NCI-H526 (cell line): ENCODE data around the gene KLK11.
"Not testable (repeated sequence)": the region's sequence is repeated elsewhere in the genome, so short reads cannot be mapped to it uniquely, and the experiment has no call there.

ENCODE experiments used
- DNase-seq, 2 experiments: peaks; one replicate each; lab custom pipeline; 2025; lab: John Stamatoyannopoulos, UW

Gene KLK11

GRCh38 chr19:51003316-51003715 is 23.1 kb downstream of the KLK11 start:
- DNase-seq = no peak

DNA sequence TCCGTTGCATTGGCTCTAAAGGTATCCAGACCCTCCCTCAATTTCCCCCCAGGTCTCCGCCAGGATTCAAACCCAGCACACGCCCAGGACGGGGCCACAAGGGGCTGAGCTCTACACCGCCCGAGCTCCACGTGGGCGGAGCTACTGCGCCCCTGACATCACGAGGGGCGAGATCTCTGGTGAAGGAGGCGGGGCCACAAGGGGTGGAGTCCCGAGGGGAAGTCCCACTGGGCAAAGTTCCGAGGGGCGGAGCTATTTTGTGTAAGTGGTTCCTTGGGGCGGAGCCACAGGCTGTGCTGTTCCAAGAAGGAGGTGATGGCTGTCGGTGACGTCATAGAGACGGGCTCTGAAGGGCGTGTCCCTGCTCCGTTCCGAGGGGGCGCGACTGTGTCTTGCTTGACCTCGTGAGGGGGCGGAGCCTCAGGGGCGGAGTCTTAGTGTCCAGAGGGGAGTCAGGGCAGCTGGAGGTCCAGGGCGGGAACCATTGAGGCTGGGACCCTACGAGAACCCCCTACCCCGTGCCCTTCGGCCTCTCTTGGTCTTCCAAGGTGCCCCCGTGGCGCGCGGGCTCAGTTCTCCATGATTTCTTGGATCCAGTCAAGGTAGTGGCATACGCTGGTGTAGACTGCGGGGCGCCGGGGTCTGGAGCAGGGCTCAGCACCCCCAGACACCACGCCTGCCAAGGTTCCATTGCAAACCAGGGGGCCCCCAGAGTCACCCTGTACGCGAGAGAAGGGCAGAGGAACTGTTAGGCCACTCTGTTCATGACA is 23.7 kb downstream of the KLK11 start:
- DNase-seq = peak in 1 of 2 experiments; percentile 68

- DNase-seq = no peak
These were observed 24.3 kb downstream of the KLK11 start for GRCh38 chr19:51002089-51002532.

- no peak for DNase-seq
These were observed 24.9 kb downstream of the KLK11 start, which contains the start of gene KLK8 for GRCh38 chr19:51001515-51001914. Gene KLK8, minus strand, starts transcription at chr19:51001604. Its CDS starts 437 bp downstream, at chr19:51001167.

DNA sequence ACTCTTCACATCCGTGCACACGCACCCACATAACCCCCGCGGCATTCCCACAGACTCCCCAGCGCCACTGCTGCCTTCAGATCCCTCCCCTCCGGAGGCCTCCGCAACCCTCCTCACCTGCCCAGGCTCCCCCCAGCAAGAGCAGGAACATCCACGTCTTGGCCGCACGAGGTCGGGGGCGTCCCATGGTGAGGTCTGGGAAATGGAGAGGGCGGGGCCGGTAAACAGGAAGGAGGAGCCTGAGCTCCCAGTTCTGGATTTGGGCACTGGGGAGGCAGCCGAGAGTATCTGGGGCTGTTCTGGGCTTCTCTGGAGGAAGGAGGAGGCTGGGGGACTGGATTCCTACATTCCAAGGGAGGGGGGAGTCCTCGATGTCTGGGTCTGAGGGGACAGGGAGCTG is 25.4 kb downstream of the KLK11 start:
- peak in 1 of 2 experiments; percentile 17 for DNase-seq

DNA sequence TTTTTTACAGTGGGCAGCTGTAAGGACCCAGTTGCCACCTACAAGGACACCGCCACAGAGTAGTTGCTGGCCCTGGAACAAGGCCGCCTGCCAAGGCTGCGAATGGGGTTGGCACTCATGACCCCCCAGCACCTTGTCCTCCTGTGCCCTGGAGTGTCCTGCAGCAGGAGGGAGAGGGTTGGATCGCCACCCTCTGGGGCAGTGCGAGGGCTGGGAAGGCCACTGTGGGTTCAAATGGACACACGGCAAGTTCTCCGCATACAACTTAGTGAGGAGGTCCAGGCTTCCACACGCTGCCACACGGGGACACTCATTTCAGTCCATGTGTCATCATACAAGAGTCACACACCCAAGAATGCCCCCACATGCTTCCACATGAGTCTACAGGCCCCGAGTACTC is 26.0 kb downstream of the KLK11 start:
- DNase-seq = no peak

DNA sequence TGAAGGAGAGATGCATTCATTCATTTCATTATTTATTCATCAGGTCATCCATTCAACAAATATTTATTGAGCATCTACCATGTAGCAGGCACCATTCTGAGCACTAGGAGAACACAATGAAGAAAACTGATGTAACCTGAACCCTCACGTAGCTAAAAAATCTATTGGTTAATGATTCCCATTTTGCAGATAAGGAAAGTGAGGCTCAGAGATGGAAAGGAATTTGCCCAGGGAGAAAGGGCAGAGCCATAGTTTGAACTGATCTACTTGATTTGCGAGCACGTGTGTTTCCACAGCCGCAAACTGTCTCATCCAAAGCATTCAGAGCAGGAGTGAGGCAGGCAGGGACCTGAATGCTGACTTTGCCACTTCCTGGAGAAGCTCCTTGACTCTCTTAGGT is 27.7 kb downstream of the KLK11 start:
- DNase-seq = no peak

- no peak for DNase-seq
These were observed 28.4 kb downstream of the KLK11 start for GRCh38 chr19:50998061-50998460.

DNA sequence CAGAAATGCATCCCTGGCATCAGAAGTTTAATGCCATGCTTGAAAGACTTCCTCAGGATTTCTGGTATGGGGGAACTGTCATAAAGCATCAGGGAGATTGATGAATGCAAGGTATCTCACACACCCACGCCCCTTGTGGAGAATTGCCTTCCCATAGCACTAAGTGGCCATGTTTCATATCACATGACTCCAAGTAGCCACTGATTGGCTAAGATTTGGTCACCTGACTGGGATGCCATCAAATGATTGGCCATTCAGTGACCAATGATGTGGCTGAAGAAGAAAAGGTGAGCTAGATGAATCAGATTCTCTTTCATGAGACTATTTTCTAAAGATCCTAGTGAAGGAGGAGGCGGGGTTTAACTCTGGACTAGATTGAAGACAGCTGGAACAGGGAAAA is 32.3 kb downstream of the KLK11 start:
- peak in 1 of 2 experiments; percentile 21 for DNase-seq

GRCh38 chr19:50992666-50993035 is 33.8 kb downstream of the KLK11 start:
- no peak for DNase-seq

- DNase-seq = not testable (repeated sequence)
These were observed 42.0 kb downstream of the KLK11 start for GRCh38 chr19:50984416-50984815.

DNA sequence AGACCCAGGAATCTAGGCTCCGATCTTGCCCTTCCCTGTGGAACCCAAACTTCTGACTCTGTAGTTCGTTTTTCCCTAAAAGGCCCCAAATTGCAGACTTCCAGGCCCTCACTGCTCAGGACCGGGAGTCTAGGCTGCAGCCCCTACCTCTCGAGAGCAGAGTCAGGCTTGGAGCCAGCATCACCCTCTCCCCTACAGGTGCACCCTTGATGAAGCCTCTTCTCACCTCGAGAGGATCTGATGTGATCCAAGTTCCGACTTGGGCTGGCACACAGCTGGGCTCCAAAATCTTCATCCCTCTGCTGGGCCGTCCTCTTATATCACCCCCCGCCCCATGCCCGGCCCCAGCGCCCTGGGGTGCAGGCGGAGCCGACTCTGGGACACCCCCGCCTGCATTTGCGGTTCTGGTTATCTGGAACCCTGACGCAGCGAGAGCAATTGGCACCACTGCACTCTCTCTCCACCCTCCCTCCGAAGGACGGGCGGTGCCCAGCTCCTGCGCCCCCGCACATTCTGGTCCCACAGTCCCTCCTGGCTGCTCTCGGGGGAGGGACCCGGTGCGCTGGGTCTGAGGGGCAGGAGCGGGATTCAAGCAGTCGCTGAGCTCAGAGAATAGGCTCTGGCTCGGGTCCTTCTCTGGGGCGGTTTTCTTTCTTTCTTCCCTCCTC is 42.7 kb downstream of the KLK11 start, which contains the start of gene KLK7:
Gene KLK7 (minus strand): TSS at position 293 of the 668 bp plus-strand sequence. CDS start 1,518 bp downstream, outside the sequence.
- no peak for DNase-seq

GRCh38 chr19:50982186-50982585 is 44.2 kb downstream of the KLK11 start:
- DNase-seq = no peak

DNA sequence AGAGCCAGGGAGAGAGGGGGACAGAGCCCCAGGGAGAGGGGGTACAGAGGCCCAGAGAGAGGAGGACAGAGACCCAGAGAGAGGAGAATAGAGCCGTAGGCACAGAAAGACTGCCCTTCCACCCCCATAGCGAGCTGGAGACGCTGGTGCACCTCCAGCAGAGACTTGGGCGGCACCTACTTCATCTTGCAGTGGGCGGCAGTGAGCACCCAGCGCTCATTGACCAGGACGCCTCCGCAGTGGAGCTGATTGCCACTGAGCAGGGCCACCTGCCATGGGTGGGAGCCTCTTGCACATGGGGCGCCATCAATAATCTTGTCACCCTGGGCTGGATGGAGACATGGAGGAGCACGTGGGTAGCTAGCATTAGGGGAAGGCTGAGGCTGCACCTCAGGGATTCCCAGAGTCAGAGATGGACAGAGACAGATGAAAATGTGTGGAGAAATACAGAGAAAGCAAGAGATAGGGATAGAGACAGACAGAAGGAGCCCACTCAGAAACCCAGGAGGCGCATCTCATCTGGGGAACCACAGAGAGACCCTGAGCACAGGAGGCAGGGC is 44.7 kb downstream of the KLK11 start:
- DNase-seq = no peak

DNA sequence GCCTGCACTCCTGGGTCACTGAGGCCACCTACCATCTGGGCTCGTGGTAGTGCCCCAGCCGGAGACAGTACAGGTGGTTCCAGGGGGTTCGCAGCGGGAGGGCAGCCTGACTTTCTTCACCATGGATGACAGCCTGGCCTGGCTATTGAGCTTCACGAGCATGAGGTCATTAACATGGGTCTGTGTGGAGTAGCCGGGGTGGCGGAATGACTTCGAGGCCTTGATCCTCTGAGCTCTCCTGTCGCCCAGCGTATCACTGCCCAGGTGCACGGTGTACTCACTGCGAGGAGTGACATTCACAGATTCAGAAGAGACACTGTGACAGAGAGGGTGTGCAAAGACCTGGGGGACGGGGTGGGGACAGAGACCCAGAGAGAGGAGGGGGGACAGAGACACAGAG is 46.2 kb downstream of the KLK11 start:
- no peak for DNase-seq

DNA sequence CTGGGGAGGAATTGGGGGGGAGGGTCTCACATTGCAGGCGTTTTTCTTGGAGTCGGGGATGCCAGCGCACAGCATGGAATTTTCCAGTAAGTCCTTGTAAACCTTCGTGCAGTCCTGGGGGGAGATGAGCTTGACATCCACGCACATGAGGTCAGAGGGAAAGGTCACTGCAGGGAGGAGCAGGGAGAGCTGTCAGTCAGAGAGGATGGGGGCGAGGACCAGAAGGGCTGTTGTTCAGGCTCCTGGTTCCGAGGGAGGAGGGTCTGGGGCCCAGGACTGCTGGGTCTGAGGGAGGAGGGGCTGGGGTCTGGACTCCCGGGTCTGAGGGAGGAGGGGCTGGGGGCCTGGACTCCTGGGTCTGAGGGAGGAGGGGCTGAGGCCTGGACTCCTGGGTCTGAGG is 46.7 kb downstream of the KLK11 start:
- DNase-seq = no peak

GRCh38 chr19:50978772-50979390 is 47.5 kb downstream of the KLK11 start:
- no peak for DNase-seq

DNA sequence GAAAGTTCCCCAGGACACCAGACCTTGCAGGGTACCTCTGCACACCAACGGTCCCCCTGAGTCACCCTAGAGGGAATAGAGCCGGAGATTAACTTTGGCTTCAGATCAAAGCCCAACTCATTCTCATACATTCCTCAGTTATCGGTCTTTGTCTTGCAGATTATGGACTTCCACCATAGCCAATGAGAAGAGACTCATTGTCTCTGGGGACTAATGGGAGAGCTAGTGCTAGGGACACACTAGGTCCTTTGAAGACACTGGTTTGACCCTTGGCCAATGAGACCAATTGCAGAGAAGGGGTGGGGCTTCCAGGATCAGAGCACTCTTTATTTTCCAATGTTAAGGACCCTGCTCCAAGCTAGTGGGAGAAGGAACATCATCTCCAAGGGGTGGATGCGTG is 48.8 kb downstream of the KLK11 start:
- no peak for DNase-seq

DNA sequence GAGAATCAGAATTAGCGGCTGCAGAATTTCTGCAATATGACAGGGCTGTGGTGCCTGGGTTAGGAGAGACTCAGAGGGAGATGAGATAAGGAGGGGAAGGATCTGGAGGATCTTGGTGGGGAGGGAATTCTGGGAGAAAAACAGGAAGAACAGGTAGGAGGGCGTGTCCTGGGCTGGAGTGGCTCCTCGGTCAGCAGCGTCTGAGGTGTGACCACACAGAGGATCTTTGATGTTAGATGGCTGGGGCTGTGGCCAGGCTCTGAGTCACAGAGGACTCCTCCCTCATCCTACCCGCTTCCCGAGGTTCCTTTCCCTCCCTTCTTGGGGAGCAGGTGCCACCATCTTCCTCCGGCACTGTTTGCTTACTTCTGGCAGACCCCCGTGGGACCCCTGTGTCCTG is 50.6 kb downstream of the KLK11 start:
- no peak for DNase-seq

GRCh38 chr19:50974702-50975556 is 51.5 kb downstream of the KLK11 start:
- no peak for DNase-seq

DNA sequence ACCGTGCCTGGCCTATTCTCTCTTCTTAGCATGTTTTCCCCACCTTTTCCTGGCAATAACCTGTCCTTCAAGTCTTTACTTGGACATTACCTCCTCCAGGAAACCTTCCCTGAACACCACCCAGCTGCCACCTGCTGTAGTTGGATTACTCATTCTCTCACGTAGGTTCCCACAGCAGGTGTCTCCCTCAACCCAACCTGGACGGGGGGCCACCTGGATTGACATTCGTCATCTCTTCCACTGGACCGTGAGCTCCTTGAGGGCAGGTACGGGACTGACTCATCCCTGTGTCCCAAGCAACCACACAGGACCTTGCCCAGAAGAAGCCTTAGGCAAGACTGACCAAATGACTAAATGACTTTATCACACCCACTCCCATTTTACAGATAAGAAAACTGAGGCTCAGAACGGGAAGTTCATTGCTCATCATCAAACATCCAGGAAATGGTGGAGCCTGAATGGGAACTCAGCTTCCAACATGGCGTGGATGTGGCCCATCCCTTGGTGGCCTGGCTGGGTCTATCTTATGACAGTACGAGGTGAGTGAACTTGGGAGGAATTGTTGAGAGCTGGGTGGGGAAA is 53.5 kb downstream of the KLK11 start:
- DNase-seq = no peak
